Effector CD8-positive, alpha-beta T cell (primary cell): ENCODE results near the gene TMEM54.

Source experiments
- DNase-seq: peaks from one replicate; lab custom pipeline; 2025; lab: John Stamatoyannopoulos, UW
- total RNA-seq, 4 experiments: gene quantifications; one replicate each; lab custom pipeline; 2026; lab: John Stamatoyannopoulos, UW

Gene TMEM54
- total RNA-seq: 0 to 0.54 (median 0.19) reads per million in 4 experiments

GRCh38 chr1:32900956-32901822, at the start of gene TMEM54:
Gene TMEM54, minus strand, starts transcription at chr1:32901389. Its CDS starts 151 bp downstream, at chr1:32901238.
- no peak for DNase-seq

- DNase-seq: no peak
These were observed 48.3 kb upstream of the TMEM54 start for GRCh38 chr1:32949519-32949918.

- DNase-seq: no peak
These were observed 47.7 kb upstream of the TMEM54 start for GRCh38 chr1:32948905-32949304.

GRCh38 chr1:32948390-32948722, 47.2 kb upstream of the TMEM54 start:
- DNase-seq: no peak

GRCh38 chr1:32947669-32948389, 46.6 kb upstream of the TMEM54 start:
- no peak for DNase-seq

- no peak for DNase-seq
These were observed 45.2 kb upstream of the TMEM54 start for GRCh38 chr1:32946413-32946812.

GRCh38 chr1:32944180-32944579, 43.0 kb upstream of the TMEM54 start:
- no peak for DNase-seq

GRCh38 chr1:32939655-32940371, 38.6 kb upstream of the TMEM54 start:
- no peak for DNase-seq

GRCh38 chr1:32937061-32937460, 35.9 kb upstream of the TMEM54 start:
- DNase-seq: no peak

- no peak for DNase-seq
These were observed 33.3 kb upstream of the TMEM54 start for GRCh38 chr1:32934535-32934934.

GRCh38 chr1:32933742-32934322, 32.6 kb upstream of the TMEM54 start:
- DNase-seq: no peak

GRCh38 chr1:32931760-32932159, 30.6 kb upstream of the TMEM54 start:
- DNase-seq: no peak

- DNase-seq: no peak
These were observed 28.2 kb upstream of the TMEM54 start for GRCh38 chr1:32929366-32929765.

GRCh38 chr1:32928715-32929114, 27.5 kb upstream of the TMEM54 start:
- no peak for DNase-seq

GRCh38 chr1:32928285-32928684, 27.1 kb upstream of the TMEM54 start:
- DNase-seq: no peak

GRCh38 chr1:32927441-32927840, 26.3 kb upstream of the TMEM54 start:
- no peak for DNase-seq

- DNase-seq: no peak
These were observed 25.4 kb upstream of the TMEM54 start for GRCh38 chr1:32926562-32926961.

GRCh38 chr1:32925403-32926162, 24.4 kb upstream of the TMEM54 start:
- DNase-seq: no peak

GRCh38 chr1:32924881-32925344, 23.7 kb upstream of the TMEM54 start:
- DNase-seq: no peak

- DNase-seq: no peak
These were observed 19.6 kb upstream of the TMEM54 start for GRCh38 chr1:32920833-32921232.
